HFF-Myc (cell line): ENCODE data around the gene KCTD2.

Experiments used
- DNase-seq: peaks from one replicate; pipeline ENCODE4 v3.0.0-alpha.2; 2011; ENCODE audit warnings: low read depth; ENCODE audit errors: extremely low read depth
- H3K4me3 ChIP-seq: replicated peaks from 2 replicates; pipeline ENCODE4 v1.5.1; 2011; ENCODE audit warnings: low read depth, mild to moderate bottlenecking, control low read depth, low read length
- TF ChIP-seq, protein P1 (sequence below): IDR thresholded peaks from 2 replicates; pipeline ENCODE4 v1.5.1; 2012; ENCODE audit warnings: mild to moderate bottlenecking, low read depth, low read length, control low read depth; ENCODE audit errors: missing control alignments

The KCTD2 gene

DNA sequence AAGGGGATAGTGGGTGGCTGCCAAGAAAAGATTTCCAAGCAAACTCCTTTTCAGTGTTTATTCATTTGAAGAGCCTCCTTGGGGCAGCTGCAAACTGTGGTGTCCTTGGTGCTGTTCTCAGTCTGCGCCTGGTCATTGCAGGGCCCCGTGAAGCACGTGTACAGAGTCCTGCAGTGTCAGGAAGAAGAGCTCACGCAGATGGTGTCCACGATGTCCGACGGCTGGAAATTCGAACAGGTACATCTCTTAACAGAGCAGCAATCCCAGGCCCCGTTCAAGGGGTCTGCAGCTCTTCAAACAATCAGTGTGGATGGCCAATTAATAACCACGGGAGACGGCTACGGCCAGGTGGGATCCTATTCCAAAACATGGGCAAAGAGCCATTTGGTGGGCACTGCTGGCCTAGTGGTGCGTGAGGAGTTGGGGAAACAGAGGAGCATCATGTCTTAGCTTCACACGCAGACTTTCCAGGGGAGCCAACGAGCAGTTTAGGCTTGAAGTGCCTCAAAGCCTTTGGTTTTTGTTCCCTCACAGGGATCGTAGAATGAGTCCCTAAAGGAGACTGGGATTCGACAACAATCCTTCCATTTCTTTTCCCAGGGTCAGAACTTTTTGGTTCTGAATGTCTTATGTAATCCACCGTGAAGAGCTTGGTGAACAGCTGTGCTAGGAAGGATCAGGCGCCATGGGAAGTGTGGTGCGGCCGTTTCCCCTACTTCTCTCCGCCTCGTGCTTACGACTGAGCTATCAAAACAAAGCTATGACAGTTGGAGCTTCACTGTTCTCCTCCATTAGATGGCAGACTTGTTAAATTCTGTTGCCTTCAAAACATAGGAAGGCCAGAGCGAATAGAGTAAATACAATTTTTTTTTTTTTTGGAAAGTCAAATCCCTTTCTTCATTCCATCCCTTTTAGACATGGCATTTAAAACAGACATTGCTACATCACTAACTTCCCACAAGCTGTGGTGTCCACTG lies 12.6 kb downstream of the KCTD2 start:
- no peak overlapping the region for H3K4me3 ChIP-seq
- TF ChIP-seq, protein P1, sequence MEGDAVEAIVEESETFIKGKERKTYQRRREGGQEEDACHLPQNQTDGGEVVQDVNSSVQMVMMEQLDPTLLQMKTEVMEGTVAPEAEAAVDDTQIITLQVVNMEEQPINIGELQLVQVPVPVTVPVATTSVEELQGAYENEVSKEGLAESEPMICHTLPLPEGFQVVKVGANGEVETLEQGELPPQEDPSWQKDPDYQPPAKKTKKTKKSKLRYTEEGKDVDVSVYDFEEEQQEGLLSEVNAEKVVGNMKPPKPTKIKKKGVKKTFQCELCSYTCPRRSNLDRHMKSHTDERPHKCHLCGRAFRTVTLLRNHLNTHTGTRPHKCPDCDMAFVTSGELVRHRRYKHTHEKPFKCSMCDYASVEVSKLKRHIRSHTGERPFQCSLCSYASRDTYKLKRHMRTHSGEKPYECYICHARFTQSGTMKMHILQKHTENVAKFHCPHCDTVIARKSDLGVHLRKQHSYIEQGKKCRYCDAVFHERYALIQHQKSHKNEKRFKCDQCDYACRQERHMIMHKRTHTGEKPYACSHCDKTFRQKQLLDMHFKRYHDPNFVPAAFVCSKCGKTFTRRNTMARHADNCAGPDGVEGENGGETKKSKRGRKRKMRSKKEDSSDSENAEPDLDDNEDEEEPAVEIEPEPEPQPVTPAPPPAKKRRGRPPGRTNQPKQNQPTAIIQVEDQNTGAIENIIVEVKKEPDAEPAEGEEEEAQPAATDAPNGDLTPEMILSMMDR = peak; percentile 33
- DNase-seq = no peak

DNA sequence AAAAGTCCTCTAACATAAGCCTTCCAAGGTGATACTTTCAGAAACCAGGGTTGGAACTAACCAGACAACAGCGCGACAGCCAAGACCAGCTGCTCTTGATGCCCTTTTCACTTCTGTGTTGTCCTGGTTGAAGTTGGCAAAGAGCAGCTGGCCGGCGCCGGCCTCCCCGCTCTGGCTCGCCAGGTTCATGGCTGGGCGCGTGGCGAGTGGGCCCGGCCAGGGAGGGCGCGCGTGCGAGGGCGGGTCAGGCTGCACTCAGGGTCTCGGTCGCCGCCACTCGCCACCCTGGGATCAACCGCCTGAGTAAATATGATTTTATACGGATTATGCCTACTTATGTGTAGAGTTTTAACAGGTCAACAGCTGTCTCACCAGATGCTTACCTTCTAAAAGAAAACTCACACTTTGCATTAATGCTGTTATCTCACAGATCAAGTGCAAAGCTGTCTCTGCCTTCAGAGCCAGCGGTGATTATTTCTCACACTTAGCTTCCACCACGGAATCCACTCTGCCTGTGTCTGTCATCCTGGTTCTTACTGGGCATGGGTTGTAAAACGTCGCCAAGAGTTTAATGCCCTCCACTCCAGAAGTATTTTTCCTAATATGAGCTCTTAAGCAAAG lies 13.5 kb downstream of the KCTD2 start:
- TF ChIP-seq, protein P1 = no peak
- H3K4me3 ChIP-seq = no peak overlapping the region
- no peak for DNase-seq

DNA sequence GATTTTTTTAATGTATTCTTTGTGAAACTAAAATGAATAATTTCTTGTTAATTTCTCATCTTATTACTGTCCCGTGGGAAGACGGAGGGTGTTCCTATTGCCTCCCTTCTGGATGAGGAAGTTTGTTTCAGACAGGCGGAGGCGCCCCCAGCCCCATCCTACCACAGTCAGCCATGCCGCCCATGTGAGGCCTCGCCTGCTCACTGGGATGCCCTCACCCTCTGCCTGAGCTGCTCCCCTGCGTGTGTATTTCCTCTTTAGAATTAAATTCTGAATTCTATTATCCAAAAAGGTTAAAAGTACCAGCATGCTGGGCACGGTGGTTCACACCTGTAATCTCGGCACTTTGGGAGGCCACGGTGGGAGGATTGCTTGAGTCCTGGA lies 14.0 kb downstream of the KCTD2 start:
- TF ChIP-seq, protein P1 = no peak
- DNase-seq = no peak
- no peak overlapping the region for H3K4me3 ChIP-seq

DNA sequence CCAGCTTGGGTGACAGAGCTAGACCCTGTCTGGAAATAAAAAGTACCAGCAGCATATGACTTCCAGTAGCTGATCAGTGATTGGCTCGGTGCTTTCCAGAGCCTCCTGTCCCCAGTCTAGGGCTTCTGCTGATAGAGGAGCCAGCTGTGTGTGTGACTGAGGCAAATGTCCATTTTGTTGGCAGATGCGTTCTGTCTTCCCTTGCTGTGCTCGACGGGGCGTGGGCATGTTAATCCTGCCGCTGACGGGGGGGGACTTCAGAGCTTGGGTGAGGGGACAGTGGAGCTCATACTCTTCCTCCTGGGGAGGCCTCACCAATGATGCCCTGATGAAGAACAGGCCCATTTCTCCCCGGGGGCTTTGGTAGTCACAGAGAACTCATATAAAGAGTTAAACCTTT lies 14.6 kb downstream of the KCTD2 start:
- TF ChIP-seq, protein P1 = no peak
- H3K4me3 ChIP-seq = no peak overlapping the region
- DNase-seq = no peak

DNA sequence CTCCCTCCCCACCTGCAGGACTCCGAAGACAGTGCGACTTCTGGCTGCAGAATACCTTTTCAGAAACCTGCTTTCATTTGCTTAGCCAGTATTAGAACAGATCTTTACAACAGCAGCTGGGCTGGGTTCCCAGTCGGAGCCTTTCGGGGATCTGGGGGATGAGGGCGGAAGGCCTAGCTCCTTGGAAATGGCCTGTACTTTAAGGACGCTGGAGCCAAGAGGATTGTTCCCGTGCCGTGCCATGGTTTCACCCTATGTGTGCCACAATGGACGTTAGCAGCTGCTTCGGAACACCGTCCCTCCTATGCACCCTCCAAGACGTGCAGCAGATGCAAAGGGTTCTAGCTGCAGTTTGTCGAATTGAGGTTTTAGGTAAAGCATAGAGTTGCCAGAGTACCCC lies 16.2 kb downstream of the KCTD2 start:
- TF ChIP-seq, protein P1 = no peak
- H3K4me3 ChIP-seq = no peak overlapping the region
- no peak for DNase-seq

DNA sequence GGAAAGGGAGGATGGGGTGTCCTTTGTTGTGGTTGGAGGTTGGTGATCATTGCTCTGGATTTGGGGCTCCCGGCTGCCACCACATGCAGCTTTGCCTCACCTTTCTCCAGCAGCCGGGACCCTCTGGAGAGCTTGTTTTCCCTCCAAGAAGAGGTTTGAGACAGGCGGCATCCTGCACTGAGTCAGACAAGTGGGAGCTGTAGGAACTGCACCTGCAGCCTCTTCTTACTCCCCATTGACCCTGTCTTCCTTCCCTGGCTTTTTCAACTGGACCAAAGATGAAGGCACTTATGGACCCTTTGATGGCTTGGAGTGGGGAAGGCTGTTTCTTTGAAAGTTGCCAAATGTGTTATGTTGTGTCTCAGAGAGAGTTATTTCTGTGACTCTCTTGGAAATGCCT lies 16.6 kb downstream of the KCTD2 start:
- no peak for DNase-seq
- TF ChIP-seq, protein P1 = no peak
- no peak overlapping the region for H3K4me3 ChIP-seq
